Measurements from ENCODE around the gene MRPL34. TPM values are rescaled to one million over a fixed set of nuclear protein-coding genes. Genes with fewer than 3 reads are reported as not detected.
"Not testable (repeated sequence)": the region's sequence is repeated elsewhere in the genome, so short reads cannot be mapped to it uniquely, and the experiment has no call there.

Gene MRPL34
- total RNA-seq, 1 experiment from 2014 or later = 17.2 TPM

DNA sequence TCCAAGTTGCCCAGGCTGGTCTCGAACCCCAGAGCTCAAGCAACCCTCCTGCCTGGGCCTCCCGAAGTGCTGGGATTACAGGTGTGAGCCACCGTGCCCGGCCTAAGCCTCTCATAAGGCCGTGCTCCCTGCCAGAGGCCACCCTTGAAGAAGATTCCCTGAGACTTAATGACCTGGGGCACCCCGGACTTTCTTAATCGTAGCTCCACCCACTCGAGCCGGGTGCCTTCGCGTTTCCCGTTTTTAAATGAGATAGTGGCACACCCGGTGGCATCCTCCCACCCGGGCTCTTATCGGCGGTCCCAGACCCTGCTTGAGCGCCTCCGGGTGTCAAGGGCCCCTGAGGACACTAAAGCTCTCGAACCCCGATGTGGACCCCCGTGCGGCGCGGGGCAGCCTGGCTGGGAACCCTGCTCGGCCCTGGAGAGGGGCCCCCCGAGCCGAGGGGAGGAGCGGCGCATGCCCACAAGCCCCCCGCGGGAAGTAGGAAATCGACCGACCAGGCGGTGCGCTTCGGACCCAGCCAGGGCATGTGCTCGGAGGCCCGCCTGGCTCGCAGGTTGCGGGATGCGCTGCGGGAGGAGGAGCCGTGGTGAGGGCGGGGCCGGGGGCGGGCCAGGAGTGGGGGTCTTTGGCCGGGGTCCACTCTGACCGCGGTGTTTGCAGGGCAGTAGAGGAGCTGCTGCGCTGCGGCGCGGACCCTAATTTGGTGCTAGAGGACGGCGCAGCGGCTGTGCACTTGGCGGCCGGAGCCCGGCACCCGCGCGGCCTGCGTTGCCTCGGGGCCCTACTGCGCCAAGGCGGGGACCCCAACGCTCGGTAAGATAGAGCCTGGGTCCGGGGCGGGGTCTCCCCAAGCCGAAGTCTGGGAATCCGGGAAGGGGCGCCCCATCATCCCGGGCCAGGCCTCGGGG lies 24.0 kb upstream of the MRPL34 start, which contains the start of gene ANKLE1:
Gene ANKLE1, plus strand, starts transcription at position 511 of the 914 bp plus-strand sequence. Its CDS starts 20 bp downstream, at position 531.
- H3K36me3 ChIP-seq = peaks cover 18% of the 10 kb centered on the region
- no peak for DNase-seq
- H3K9me3 ChIP-seq = no peaks in the 10 kb centered on the region
- H3K27me3 ChIP-seq = no peaks in the 10 kb centered on the region
- H3K4me3 ChIP-seq = peak within 1 kb of the TSS; percentile 31

DNA sequence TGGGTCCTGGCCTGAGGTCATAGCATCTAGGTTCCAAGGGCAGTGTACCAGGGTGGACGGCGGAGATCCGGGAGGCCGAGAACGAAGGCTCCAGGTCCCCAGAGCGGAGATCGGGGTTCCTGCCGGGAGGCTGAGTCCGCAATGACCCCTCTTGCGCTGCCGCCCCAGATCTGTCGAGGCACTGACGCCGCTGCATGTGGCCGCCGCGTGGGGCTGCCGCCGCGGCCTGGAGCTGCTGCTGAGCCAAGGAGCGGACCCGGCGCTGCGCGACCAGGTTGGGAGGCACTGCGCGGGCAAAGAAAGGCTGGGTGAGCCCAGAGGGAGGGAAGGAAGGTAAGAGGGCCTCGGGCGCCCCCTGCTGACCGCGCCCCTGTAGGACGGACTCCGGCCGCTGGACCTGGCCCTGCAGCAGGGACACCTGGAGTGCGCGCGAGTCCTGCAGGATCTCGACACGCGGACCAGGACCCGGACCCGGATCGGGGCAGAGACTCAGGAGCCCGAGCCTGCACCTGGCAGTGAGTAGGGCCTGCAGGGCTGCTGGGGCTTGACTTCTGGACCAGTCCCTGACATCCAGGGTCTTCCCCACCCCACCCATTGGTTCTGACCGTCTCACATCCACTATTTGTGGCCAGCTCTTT lies 23.1 kb upstream of the MRPL34 start:
- Histone ChIP-seq H3K4me3 (peak overlapping the region; percentile 31), H3K9me3 (no peaks in the 10 kb centered on the region), H3K27me3 (no peaks in the 10 kb centered on the region), H3K36me3 (peaks cover 11% of the 10 kb centered on the region)
- peak; percentile 84 for DNase-seq

GRCh38 chr19:17283504-17283996 lies 22.1 kb upstream of the MRPL34 start:
- Histone ChIP-seq H3K4me3 (no peak overlapping the region), H3K36me3 (peaks cover 7% of the 10 kb centered on the region), H3K27me3 (no peaks in the 10 kb centered on the region), H3K9me3 (no peaks in the 10 kb centered on the region)
- DNase-seq = no peak

GRCh38 chr19:17285415-17286135 lies 20.1 kb upstream of the MRPL34 start:
- Histone ChIP-seq H3K9me3 (no peaks in the 10 kb centered on the region), H3K4me3 (no peak overlapping the region), H3K27me3 (no peaks in the 10 kb centered on the region), H3K36me3 (no peaks in the 10 kb centered on the region)
- no peak for DNase-seq

GRCh38 chr19:17286263-17286662 lies 19.4 kb upstream of the MRPL34 start:
- no peaks in the 10 kb centered on the region for H3K9me3 ChIP-seq
- no peak for DNase-seq
- H3K36me3 ChIP-seq = no peaks in the 10 kb centered on the region
- H3K27me3 ChIP-seq = no peaks in the 10 kb centered on the region
- H3K4me3 ChIP-seq = no peak overlapping the region

- no peaks in the 10 kb centered on the region for H3K27me3 ChIP-seq
- DNase-seq = no peak
- H3K36me3 ChIP-seq = no peaks in the 10 kb centered on the region
- no peak overlapping the region for H3K4me3 ChIP-seq
- no peaks in the 10 kb centered on the region for H3K9me3 ChIP-seq
Measured at GRCh38 chr19:17286752-17287151, 18.9 kb upstream of the MRPL34 start.

DNA sequence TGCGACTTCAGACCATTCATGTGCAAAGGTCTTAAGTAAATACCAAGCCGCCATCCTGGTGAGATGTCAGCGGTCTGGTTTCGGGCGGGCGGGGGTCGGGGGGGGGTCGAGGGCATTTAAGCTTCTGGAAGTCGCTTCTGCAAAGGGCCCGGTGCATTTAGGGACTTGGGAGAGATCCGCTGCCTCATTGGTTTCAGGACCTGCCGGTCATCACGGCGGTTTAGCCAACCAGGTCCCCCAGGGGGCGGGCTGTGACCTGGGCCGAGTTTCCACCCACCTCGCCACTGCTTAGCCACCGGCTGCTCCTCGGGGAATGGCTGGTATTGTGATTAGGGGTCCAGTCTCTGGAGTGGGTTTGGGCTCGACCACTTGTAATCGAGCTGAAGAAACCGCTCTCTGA lies 16.2 kb upstream of the MRPL34 start:
- Histone ChIP-seq H3K27me3 (no peaks in the 10 kb centered on the region), H3K4me3 (no peak overlapping the region), H3K36me3 (no peaks in the 10 kb centered on the region; the same call in 1 of the 2 replicates), H3K9me3 (no peaks in the 10 kb centered on the region)
- peak; percentile 87 for DNase-seq

- H3K36me3 ChIP-seq = peaks cover 5% of the 10 kb centered on the region
- peak; percentile 90 for DNase-seq
- no peaks in the 10 kb centered on the region for H3K27me3 ChIP-seq
- H3K4me3 ChIP-seq = peak overlapping the region; percentile 60
- H3K9me3 ChIP-seq = 0 out of 2 replicates have a peak, but pooled peaks cover 2% of the 10 kb centered on the region
Measured at GRCh38 chr19:17292301-17293074, 13.2 kb upstream of the MRPL34 start.

GRCh38 chr19:17293605-17294004 lies 12.1 kb upstream of the MRPL34 start:
- 0 out of 2 replicates have a peak, but pooled peaks cover 2% of the 10 kb centered on the region for H3K9me3 ChIP-seq
- peaks cover 5% of the 10 kb centered on the region for H3K36me3 ChIP-seq
- H3K27me3 ChIP-seq = no peaks in the 10 kb centered on the region
- H3K4me3 ChIP-seq = no peak overlapping the region
- no peak for DNase-seq

DNA sequence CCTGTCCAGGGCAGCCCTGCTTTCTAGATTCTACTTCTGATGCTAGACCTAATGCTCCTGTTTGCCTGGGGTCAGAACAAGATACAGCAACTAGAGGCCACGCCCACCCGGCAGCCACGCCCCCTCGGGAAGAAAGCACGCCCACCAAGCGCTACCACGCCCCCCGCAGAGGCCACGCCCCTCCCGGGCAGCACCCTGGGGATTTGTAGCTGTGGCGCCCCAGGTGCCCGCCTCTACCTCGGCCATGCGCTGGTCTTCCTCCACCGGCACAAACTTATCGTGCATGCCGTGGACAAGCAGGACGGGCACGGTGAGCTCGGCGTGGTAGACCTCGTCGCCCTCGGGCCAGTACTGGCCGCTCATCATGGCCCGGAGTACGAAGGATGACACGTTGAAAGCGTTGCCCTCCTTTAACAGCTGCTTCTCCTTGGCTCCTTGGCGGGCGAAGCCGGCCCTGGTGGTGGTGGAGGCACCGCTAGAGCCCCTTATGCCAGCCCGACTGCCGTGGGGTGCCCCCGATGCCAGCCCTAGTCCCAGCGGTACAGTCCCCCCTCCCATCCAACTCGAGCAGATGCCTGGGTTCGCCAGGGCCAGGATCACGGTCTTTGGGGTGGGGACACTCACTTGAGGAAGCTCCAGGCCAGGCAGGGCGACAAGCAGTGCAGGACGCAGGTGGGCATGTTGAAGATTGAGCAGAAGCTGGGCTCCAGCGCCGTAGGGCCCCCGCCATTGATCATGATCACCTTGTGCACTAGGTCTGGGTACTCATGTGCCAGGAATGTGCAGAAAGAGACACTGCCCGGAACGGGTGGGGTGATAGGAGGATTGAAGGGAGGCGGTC lies 11.4 kb upstream of the MRPL34 start:
- Histone ChIP-seq H3K27me3 (no peaks in the 10 kb centered on the region), H3K9me3 (0 out of 2 replicates have a peak, but pooled peaks cover 2% of the 10 kb centered on the region), H3K4me3 (no peak overlapping the region), H3K36me3 (peaks cover 5% of the 10 kb centered on the region)
- DNase-seq = peak; percentile 43

GRCh38 chr19:17295551-17295950 lies 10.1 kb upstream of the MRPL34 start:
- not testable (repeated sequence) for DNase-seq, H3K9me3 ChIP-seq, H3K27me3 ChIP-seq, H3K36me3 ChIP-seq, H3K4me3 ChIP-seq

GRCh38 chr19:17296273-17296672 lies 9.4 kb upstream of the MRPL34 start:
- Histone ChIP-seq H3K27me3 (no peaks in the 10 kb centered on the region), H3K9me3 (0 out of 2 replicates have a peak, but pooled peaks cover 2% of the 10 kb centered on the region), H3K4me3 (no peak overlapping the region), H3K36me3 (peaks cover 5% of the 10 kb centered on the region)
- peak; percentile 40 for DNase-seq

DNA sequence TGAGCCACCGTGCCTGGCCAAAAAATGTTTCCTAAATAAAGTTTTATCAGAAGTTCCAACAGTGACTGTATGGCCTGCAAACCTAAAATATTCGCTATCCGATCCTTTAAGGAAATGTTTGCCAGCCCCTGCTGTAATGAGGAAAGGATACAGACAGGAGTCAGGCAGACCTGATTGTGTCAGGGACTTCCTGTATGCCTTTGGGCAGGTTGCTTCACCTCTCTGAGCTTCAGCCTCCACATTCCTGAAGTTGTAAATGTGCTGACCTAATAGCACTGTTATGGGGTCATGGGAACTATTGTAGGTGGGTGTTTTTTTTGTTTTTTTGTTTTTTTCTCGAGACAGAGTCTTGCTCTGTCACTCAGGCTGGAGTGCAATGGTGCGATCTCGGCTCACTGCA lies 8.7 kb upstream of the MRPL34 start:
- no peaks in the 10 kb centered on the region for H3K27me3 ChIP-seq
- H3K36me3 ChIP-seq = peaks cover 5% of the 10 kb centered on the region
- H3K9me3 ChIP-seq = 0 out of 2 replicates have a peak, but pooled peaks cover 2% of the 10 kb centered on the region
- DNase-seq = no peak
- H3K4me3 ChIP-seq = no peak overlapping the region

GRCh38 chr19:17300992-17301619 lies 4.6 kb upstream of the MRPL34 start:
- H3K9me3 ChIP-seq = 0 out of 2 replicates have a peak, but pooled peaks cover 2% of the 10 kb centered on the region
- peaks cover 5% of the 10 kb centered on the region; the same call in 1 of the 2 replicates for H3K36me3 ChIP-seq
- H3K27me3 ChIP-seq = no peaks in the 10 kb centered on the region
- DNase-seq = no peak
- H3K4me3 ChIP-seq = no peak overlapping the region
